ENCODE results near the gene TRIB2. TPM values are rescaled to one million over a fixed set of nuclear protein-coding genes. Genes with fewer than 3 reads are reported as not detected.

TRIB2 gene
- total and polyA plus RNA-seq, 2 donors (not counting 3 experiments of a cell fraction or from before 2014, with no cell fraction given), result 15.8 to 20.5 TPM

- dilution Hi-C loops (cut with MboI; ENCODE audit: extremely low pct_ligation_motif_present, low sequenced_read_pairs) (no loop called here), intact Hi-C loops (cut with micrococcal nuclease) (no loop called here)
- Histone ChIP-seq H3K9ac (replicated peaks; ENCODE audit: extremely low read depth, insufficient read depth, low read length) (no peak overlapping the region), H3K9me1 (replicated peaks; ENCODE audit: control insufficient read depth, extremely low read depth, insufficient read depth, low read length) (no peaks in the 10 kb centered on the region), H3K9me3 (replicated peaks; ENCODE audit: control insufficient read depth, insufficient read depth, low read length) (no peaks in the 10 kb centered on the region), H3K27ac (ENCODE audit: insufficient read depth, low read depth, low read length) (no peak overlapping the region), H2AFZ (ENCODE audit: low read depth, low read length) (no peak overlapping the region), H3K4me1 (ENCODE audit: control insufficient read depth, extremely low read depth, insufficient read depth, low read length) (no peaks in the 10 kb centered on the region), H3K4me2 (ENCODE audit: insufficient read depth, low read length) (no peak overlapping the region), H4K20me1 (replicated peaks; ENCODE audit: control insufficient read depth, extremely low read depth, insufficient read depth, low read length) (no peaks in the 10 kb centered on the region), H3K27me3 (ENCODE audit: control insufficient read depth in 2 of 2, insufficient read depth in 2 of 2, low read length in 2 of 2) (no peaks in the 10 kb centered on the region), H3K79me2 (ENCODE audit: control insufficient read depth, insufficient read depth, low read length) (no peaks in the 10 kb centered on the region), H3K4me3 (replicated peaks in 1 of 3; ENCODE audit: insufficient read depth in 1 of 3, low read depth in 1 of 3, low read length in 3 of 3) (no peak overlapping the region), H3K36me3 (ENCODE audit: control insufficient read depth in 2 of 2, extremely low read depth in 1 of 2, insufficient read depth in 2 of 2, low read length in 2 of 2) (no peaks in the 10 kb centered on the region)
- TF ChIP-seq FOS (IDR thresholded peaks at IDR 0.05; ENCODE audit: borderline replicate concordance, insufficient read depth, low read length), result no peak
- no peak for TF ChIP-seq GATA2 (IDR thresholded peaks at IDR 0.05; ENCODE audit: insufficient read depth, insufficient read length, low read depth, low read length)
- TF ChIP-seq JUN (IDR thresholded peaks at IDR 0.05; ENCODE audit: borderline replicate concordance, insufficient read depth, insufficient read length, low read depth), result no peak
- no peak for TF ChIP-seq POLR2A (IDR thresholded peaks at IDR 0.05; ENCODE audit: low read depth, low read length)
- TF ChIP-seq POLR2AphosphoS5 (IDR thresholded peaks at IDR 0.05; ENCODE audit: insufficient read depth, low read depth, low read length), result no peak
- TF ChIP-seq CTCF (IDR thresholded peaks at IDR 0.05; ENCODE audit: extremely low read depth in 1 of 2, insufficient read depth in 1 of 2, low read depth in 1 of 2, low read length in 2 of 2), result no peak
- no peak for TF ChIP-seq EZH2 (IDR thresholded peaks at IDR 0.05; ENCODE audit: borderline replicate concordance, low read depth, low read length, severe bottlenecking)
- TF ChIP-seq MYC (IDR thresholded peaks at IDR 0.05; ENCODE audit: low read depth, low read length), result no peak
- no peak for TF ChIP-seq MAX (IDR thresholded peaks at IDR 0.05; ENCODE audit: insufficient read depth, insufficient read length)
- ChIA-PET POLR2A (no interaction called here), CTCF (interaction anchor here (0.6 to 1.1 kb wide), 3 partner anchors 13 to 22 kb away, joined by 3 read pairs; no protein-coding TSS in a partner anchor)
- FAIRE-seq (no peak), DNase-seq (ENCODE audit: low read depth, low spot score) (no peak)
- no TSS peak for BruUV-seq (replicated peaks)
Observed at GRCh38 chr2:12693509-12693908, 23.2 kb upstream of the TRIB2 start.
